ENCODE results near the gene SPDEF.

- TF ChIP-seq POLR2A (IDR thresholded peaks at IDR 0.05) (no peak), CTCF (IDR thresholded peaks at IDR 0.05 in 4 of 5, conservative IDR thresholded peaks at IDR 0.05 in 1 of 5) (no peak)
Observed at GRCh38 chr6:34549026-34549803, 6.9 kb downstream of the SPDEF start.

All from gastrocnemius medialis (tissue), 4 donors.